ENCODE results near the gene VCL.

VCL gene

GRCh38 chr10:74071157-74071556 lies 73.2 kb downstream of the VCL start:
- DNase-seq (ENCODE audit: low read depth in 1 of 2, low spot score in 1 of 2), result no peak

GRCh38 chr10:74072503-74072902 lies 74.6 kb downstream of the VCL start:
- DNase-seq (ENCODE audit: low read depth in 1 of 2, low spot score in 1 of 2), result no peak

- DNase-seq (ENCODE audit: low read depth in 1 of 2, low spot score in 1 of 2), result no peak
Observed at GRCh38 chr10:74075906-74076305, 78.0 kb downstream of the VCL start.

GRCh38 chr10:74076961-74077360 lies 79.0 kb downstream of the VCL start:
- DNase-seq (ENCODE audit: low read depth in 1 of 2, low spot score in 1 of 2), result no peak

GRCh38 chr10:74077416-74077815 lies 79.5 kb downstream of the VCL start:
- no peak for DNase-seq (ENCODE audit: low read depth in 1 of 2, low spot score in 1 of 2)

- peak in 1 of 2 donors; percentile 9 for DNase-seq (ENCODE audit: low read depth in 1 of 2, low spot score in 1 of 2)
Observed at GRCh38 chr10:74078037-74078436, 80.1 kb downstream of the VCL start.

GRCh38 chr10:74079028-74079935 lies 81.4 kb downstream of the VCL start:
- no peak for DNase-seq (ENCODE audit: low read depth in 1 of 2, low spot score in 1 of 2)

- no peak for DNase-seq (ENCODE audit: low read depth in 1 of 2, low spot score in 1 of 2)
Observed at GRCh38 chr10:74079936-74080590, 82.1 kb downstream of the VCL start.

GRCh38 chr10:74081192-74081803 lies 83.4 kb downstream of the VCL start:
- no peak for DNase-seq (ENCODE audit: low read depth in 1 of 2, low spot score in 1 of 2)

- no peak for DNase-seq (ENCODE audit: low read depth in 1 of 2, low spot score in 1 of 2)
Observed at GRCh38 chr10:74081941-74082718, 84.2 kb downstream of the VCL start.

GRCh38 chr10:74083304-74083703 lies 85.4 kb downstream of the VCL start:
- DNase-seq (ENCODE audit: low read depth in 1 of 2, low spot score in 1 of 2), result no peak

GRCh38 chr10:74084955-74085354 lies 87.0 kb downstream of the VCL start:
- no peak for DNase-seq (ENCODE audit: low read depth in 1 of 2, low spot score in 1 of 2)

- no peak for DNase-seq (ENCODE audit: low read depth in 1 of 2, low spot score in 1 of 2)
Observed at GRCh38 chr10:74086317-74086716, 88.4 kb downstream of the VCL start.

GRCh38 chr10:74088722-74089121 lies 90.8 kb downstream of the VCL start:
- DNase-seq (ENCODE audit: low read depth in 1 of 2, low spot score in 1 of 2), result no peak

GRCh38 chr10:74092372-74092771 lies 94.5 kb downstream of the VCL start:
- no peak for DNase-seq (ENCODE audit: low read depth in 1 of 2, low spot score in 1 of 2)

- no peak for DNase-seq (ENCODE audit: low read depth in 1 of 2, low spot score in 1 of 2)
Observed at GRCh38 chr10:74093530-74094164, 95.7 kb downstream of the VCL start.

GRCh38 chr10:74094231-74094630 lies 96.3 kb downstream of the VCL start:
- no peak for DNase-seq (ENCODE audit: low read depth in 1 of 2, low spot score in 1 of 2)

GRCh38 chr10:74096777-74097176 lies 98.9 kb downstream of the VCL start:
- DNase-seq (ENCODE audit: low read depth in 1 of 2, low spot score in 1 of 2), result no peak

GRCh38 chr10:74097776-74098175 lies 99.9 kb downstream of the VCL start:
- DNase-seq (ENCODE audit: low read depth in 1 of 2, low spot score in 1 of 2), result no peak

- DNase-seq (ENCODE audit: low read depth in 1 of 2, low spot score in 1 of 2), result no peak
Observed at GRCh38 chr10:74099420-74099819, 101.5 kb downstream of the VCL start.

GRCh38 chr10:74099836-74100235 lies 101.9 kb downstream of the VCL start:
- DNase-seq (ENCODE audit: low read depth in 1 of 2, low spot score in 1 of 2), result no peak
